KBM-7 (cell line): ENCODE results near the gene RPN2.

ENCODE experiments used
- DNase-seq: peaks from one replicate; pipeline ENCODE4 v3.0.0-alpha.2; 2015
- in situ Hi-C: fragments of 300-500 bp; cut with MboI; formaldehyde crosslinking; loops from 2 replicates; pipeline ENCODE4 v1.14.3; 2020; ENCODE audit warnings: low sequenced_read_pairs, low pct_unique_long_range_greater_than_20kb, mixed read lengths

RPN2 gene

GRCh38 chr20:37172836-37173235 lies 6.3 kb upstream of the RPN2 start:
- DNase-seq, result no peak
- in situ Hi-C loops, result no loop called here

GRCh38 chr20:37179683-37180524 lies 774 bp downstream of the RPN2 start:
- DNase-seq, result peak; percentile 44
- in situ Hi-C loops, result no loop called here

- no peak for DNase-seq
- in situ Hi-C loops, result no loop called here
These were observed 6.6 kb downstream of the RPN2 start for GRCh38 chr20:37185686-37186085.

- no peak for DNase-seq
- in situ Hi-C loops, result no loop called here
These were observed 9.7 kb downstream of the RPN2 start for GRCh38 chr20:37188787-37189186.

GRCh38 chr20:37189416-37190016 lies 10.4 kb downstream of the RPN2 start:
- in situ Hi-C loops, result no loop called here
- no peak for DNase-seq

GRCh38 chr20:37190354-37191112 lies 11.4 kb downstream of the RPN2 start:
- in situ Hi-C loops, result no loop called here
- DNase-seq, result no peak

- in situ Hi-C loops, result no loop called here
- DNase-seq, result peak; percentile 91
These were observed 13.2 kb downstream of the RPN2 start for GRCh38 chr20:37192137-37192854.

- in situ Hi-C loops, result no loop called here
- no peak for DNase-seq
These were observed 14.1 kb downstream of the RPN2 start for GRCh38 chr20:37193226-37193625.

- DNase-seq, result no peak
- in situ Hi-C loops, result no loop called here
These were observed 14.7 kb downstream of the RPN2 start for GRCh38 chr20:37193821-37194220.

- in situ Hi-C loops, result no loop called here
- DNase-seq, result peak; percentile 18
These were observed 15.7 kb downstream of the RPN2 start for GRCh38 chr20:37194621-37195417.

GRCh38 chr20:37198932-37199660 lies 20.0 kb downstream of the RPN2 start:
- in situ Hi-C loops, result no loop called here
- DNase-seq, result no peak

- DNase-seq, result no peak
- in situ Hi-C loops, result no loop called here
These were observed 21.2 kb downstream of the RPN2 start for GRCh38 chr20:37200376-37200775.

GRCh38 chr20:37200926-37201826 lies 22.0 kb downstream of the RPN2 start:
- no peak for DNase-seq
- in situ Hi-C loops, result no loop called here

GRCh38 chr20:37201827-37202162 lies 22.7 kb downstream of the RPN2 start:
- in situ Hi-C loops, result no loop called here
- no peak for DNase-seq

GRCh38 chr20:37202267-37202943 lies 23.3 kb downstream of the RPN2 start:
- in situ Hi-C loops, result no loop called here
- DNase-seq, result peak; percentile 54

- in situ Hi-C loops, result no loop called here
- DNase-seq, result no peak
These were observed 24.9 kb downstream of the RPN2 start for GRCh38 chr20:37204056-37204455.

GRCh38 chr20:37205130-37205529 lies 26.0 kb downstream of the RPN2 start:
- in situ Hi-C loops, result no loop called here
- DNase-seq, result no peak
